Neural cell (in vitro differentiated cells): ENCODE results near the gene HJURP.

Experiments used
- MXI1 ChIP-seq: fragments of 450-650 bp; conservative IDR thresholded peaks from 2 replicates; pipeline ENCODE4 v1.6.1; 2014; ENCODE audit warnings: antibody characterized with exemption, mild to moderate bottlenecking; ENCODE audit not compliant: poor library complexity, severe bottlenecking
- POLR2AphosphoS5 ChIP-seq: IDR thresholded peaks from 2 replicates; pipeline ENCODE4 v1.6.1; 2012
- RAD21 ChIP-seq: fragments of 450-650 bp; conservative IDR thresholded peaks from 2 replicates; pipeline ENCODE4 v1.6.1; 2014; ENCODE audit warnings: antibody characterized with exemption, mild to moderate bottlenecking, moderate library complexity
- SMC3 ChIP-seq: fragments of 450-650 bp; conservative IDR thresholded peaks from 2 replicates; pipeline ENCODE4 v1.6.1; 2014; ENCODE audit warnings: antibody characterized with exemption, mild to moderate bottlenecking, moderate library complexity; ENCODE audit not compliant: poor library complexity
- TF ChIP-seq, protein P1 (sequence below): fragments of 450-650 bp; IDR thresholded peaks from 2 replicates; pipeline ENCODE4 v1.5.1; 2014; ENCODE audit warnings: antibody characterized with exemption, mild to moderate bottlenecking, moderate library complexity; ENCODE audit not compliant: poor library complexity, severe bottlenecking

GRCh38 chr2:233817995-233818638 lies 36.2 kb downstream of the HJURP start:
- TF ChIP-seq, protein P1, sequence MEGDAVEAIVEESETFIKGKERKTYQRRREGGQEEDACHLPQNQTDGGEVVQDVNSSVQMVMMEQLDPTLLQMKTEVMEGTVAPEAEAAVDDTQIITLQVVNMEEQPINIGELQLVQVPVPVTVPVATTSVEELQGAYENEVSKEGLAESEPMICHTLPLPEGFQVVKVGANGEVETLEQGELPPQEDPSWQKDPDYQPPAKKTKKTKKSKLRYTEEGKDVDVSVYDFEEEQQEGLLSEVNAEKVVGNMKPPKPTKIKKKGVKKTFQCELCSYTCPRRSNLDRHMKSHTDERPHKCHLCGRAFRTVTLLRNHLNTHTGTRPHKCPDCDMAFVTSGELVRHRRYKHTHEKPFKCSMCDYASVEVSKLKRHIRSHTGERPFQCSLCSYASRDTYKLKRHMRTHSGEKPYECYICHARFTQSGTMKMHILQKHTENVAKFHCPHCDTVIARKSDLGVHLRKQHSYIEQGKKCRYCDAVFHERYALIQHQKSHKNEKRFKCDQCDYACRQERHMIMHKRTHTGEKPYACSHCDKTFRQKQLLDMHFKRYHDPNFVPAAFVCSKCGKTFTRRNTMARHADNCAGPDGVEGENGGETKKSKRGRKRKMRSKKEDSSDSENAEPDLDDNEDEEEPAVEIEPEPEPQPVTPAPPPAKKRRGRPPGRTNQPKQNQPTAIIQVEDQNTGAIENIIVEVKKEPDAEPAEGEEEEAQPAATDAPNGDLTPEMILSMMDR: no peak
- no peak for TF ChIP-seq MXI1
- TF ChIP-seq RAD21: no peak
- no peak for TF ChIP-seq POLR2AphosphoS5
- no peak for TF ChIP-seq SMC3
